AG08395 (cell line): Measurements from ENCODE around the gene DAG1.

Experiments
- DNase-seq: peaks from one replicate; pipeline ENCODE4 v3.0.0; 2012; ENCODE audit warnings: mixed read lengths, low spot score

Gene DAG1

GRCh38 chr3:49554633-49555265 is 84.7 kb downstream of the DAG1 start:
- peak; percentile 66 for DNase-seq

- DNase-seq = no peak
Measured at GRCh38 chr3:49556500-49557275, 86.6 kb downstream of the DAG1 start.

DNA sequence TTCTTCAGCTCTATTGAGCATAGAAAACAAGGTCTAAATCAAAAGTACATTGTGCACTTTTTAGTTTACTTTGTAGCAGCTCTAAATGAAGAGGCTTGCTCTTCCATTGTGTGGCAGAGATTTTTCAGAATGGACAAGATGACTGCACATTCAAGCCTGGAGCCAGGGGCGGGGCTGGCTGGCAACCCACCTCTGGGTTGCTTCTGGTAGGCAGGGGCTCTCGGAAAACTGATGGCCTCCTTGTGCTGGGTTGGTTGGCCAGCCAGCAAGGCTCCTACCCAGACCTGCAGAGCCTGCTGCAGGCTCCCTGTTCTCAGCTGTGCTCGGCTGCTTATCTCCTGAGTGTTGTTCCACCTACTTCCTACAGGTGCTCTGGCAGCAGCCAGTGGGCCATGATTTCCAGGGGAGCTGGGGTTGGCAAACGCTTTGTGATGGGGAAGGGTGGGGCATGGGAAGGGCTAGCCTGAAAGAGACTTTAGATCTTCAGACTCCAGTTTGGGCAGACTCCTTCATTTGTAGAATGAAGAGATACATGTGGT is 93.0 kb downstream of the DAG1 start:
- no peak for DNase-seq

GRCh38 chr3:49563766-49564165 is 93.7 kb downstream of the DAG1 start:
- DNase-seq = no peak

- peak; percentile 50 for DNase-seq
Measured at GRCh38 chr3:49566312-49566711, 96.2 kb downstream of the DAG1 start.

- DNase-seq = no peak
Measured at GRCh38 chr3:49567406-49567805, 97.3 kb downstream of the DAG1 start.

GRCh38 chr3:49568965-49569364 is 98.9 kb downstream of the DAG1 start:
- no peak for DNase-seq

- no peak for DNase-seq
Measured at GRCh38 chr3:49570028-49570654, 100.1 kb downstream of the DAG1 start.

DNA sequence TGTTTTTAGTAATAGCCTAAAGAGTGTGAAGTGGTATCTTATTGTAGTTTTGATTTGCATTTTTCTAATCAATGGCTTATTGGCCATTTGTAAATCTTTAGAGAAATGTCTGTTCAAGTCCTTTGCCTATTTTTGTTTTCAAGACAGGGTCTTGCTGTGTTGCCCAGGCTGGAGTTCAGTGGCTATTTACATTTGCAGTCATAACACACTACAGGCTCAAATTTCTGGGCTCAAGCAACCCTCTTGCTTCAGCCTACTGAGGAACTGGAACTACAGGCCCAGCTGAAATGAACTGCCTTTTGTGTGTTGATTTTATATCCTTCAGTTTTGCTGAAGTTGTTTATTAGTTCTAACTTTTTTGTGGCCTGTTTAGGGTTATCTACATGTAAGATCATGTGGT is 112.1 kb downstream of the DAG1 start:
- no peak for DNase-seq
